Measurements from ENCODE around the gene UST.

Gene UST

DNA sequence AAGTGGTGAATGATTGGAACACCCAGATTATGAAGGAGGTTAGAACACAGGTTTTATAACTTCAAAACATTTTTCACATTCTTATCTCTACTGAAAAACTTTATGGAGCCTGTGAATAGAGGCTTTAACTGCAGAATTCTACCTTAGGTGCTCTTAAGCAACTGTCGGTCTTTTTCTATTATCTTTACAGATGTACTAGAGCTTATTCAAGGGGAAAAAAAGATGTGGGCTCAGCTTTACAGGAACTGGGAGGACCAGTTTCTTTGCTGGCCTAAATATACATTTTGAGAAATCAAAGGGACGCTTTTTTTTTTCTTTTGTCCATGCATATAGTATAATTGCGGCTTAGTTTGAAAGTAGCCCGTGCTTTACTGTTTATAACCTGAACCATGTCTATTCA is 58.9 kb downstream of the UST start:
- DNase-seq, result no peak

DNA sequence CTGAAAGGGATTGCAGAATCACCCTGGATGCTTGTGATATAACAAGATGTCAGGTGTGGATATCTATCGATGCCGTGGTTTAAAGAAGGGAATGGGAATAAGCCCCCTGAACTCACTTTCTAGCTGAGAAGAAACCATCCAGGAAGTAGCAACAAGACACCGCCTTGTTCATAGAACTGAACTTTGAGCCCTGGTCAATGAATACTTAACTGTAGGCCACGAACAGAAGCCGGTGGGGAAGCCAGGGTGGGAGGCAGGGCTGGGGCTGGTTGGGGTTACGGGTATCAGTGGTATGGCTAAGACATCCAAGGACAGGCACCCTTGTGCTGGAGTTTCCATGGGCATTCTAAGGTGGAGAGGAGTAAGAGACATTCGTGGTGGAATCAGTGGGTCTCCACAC is 61.0 kb downstream of the UST start:
- no peak for DNase-seq

DNA sequence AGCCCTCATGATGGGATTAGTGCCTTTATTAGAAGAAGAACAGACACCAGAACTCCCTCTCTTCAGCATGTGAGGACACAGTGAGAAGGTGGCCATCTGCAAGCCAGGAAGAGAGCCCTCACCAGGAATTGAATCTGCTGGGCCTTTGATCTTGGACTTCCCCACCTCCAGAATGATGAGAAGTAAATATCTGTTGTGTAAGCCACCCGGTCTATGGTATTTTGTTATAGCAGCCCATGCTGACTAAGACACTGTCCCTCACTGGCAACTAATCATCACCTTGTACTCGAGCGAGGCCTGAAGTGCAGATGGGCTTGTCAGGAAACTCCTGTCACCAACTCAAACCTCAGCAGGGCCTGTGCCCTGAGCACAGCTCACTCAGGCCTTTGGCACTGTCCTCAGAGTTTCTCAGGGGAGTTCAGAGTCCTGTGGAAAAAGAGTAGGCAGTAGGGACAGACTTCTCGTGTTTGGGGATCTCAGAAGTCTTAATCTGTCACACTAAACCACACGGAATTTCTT is 62.0 kb downstream of the UST start:
- no peak for DNase-seq

DNA sequence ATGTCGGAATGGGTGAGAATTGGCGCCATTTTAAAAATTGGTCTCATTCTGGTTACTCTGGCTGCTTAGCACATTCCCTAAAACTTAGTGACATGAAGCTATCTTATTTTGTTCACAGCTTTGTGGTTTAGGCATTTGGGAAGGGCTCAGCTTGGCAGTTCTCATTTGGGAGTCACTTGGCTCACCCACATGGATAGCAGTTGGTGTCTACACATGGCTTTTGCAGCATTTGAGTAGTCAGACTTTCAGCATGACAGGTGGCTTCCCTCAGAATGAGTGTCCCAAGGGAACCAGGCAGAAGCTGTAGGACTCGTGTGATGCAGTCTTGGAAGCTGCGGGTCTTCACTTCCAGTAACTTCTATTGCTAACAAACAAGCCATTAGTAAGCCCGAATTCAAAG is 64.6 kb downstream of the UST start:
- DNase-seq, result no peak

DNA sequence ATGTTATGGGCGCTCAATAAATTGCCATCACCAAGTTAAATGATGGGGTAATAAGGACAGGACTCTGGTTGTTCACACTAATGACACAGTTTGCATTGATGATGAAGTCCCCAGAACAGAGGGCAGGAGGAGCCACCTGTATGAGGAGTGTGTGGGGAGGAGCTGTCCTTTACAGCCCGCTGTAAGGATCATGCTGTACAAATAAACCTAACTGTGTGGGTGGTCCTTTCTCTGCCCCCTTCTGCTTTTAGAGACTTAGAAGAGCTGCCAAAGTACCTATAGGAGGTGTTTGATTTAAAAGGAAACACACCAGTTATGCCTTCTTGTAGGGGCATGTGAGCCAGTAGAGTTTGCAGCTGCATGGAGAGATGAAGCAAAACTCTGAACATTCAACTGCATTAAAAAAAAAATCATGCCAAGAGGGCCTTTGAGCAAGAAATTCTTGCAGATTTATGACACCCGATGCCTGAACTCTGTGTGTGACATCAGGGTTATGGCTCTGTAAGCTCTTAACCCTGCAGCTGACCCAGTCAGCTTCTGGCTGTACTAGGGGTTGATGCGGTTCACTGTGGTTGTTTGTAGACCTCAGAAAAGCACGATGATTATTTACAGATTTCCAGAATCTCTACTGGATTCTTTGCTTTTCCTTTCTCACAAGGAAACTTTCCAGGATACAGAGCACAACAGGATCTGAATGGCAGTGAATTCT is 67.4 kb downstream of the UST start:
- DNase-seq, result no peak

DNA sequence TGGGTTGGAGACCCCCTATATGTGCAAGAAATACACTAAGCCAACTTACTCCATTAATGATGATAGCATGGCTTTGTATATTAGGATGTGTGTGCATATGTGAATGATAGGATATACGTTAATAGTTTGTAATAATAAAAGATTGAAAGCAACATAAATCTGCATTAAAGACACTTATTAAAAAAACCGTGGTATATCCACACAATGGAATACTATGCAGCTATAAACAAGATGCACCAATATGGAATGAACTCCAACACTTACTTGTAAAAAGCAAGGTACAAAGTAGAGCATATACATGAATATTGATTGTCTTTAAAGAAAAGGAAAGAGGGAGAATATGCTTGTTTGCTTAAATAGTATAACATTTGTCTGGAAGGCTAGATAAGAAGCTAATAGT is 68.0 kb downstream of the UST start:
- no peak for DNase-seq

DNA sequence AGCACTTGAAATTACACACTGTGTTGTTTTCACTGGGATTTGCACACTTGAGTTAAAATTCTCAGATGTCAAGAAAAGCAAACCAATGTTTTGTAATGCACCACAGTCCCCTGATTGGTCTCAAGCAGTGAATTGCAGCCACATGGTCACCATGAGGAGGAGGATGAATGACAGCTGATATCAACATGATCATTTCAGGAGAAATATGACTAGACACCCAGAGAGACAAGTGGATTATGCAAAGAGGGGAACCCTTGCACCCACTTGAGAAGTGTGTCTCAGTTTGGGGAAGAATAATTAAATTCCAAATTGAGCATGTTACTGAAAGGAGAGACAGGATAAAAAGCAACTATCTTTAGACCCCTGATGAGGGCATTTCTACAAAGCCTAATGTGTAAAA is 69.3 kb downstream of the UST start:
- DNase-seq, result no peak

DNA sequence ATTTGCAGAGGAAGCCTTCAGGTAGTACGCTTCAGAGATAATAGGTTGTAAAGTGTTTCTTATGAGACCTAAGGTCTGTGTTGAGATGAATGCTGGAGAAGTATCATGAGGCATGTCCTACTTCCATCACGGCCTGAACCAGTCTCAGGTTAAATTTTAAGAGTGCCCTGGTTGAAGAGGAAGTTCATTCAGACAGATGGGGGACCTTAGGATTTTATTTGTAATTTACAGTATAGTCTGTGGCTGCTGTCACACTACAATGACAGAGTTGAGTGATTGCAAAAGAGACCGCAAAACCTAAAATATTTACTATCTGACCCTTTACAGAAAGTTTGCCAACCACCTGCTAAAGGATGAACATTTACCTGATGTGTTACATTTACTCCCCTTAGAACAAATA is 70.9 kb downstream of the UST start:
- no peak for DNase-seq

DNA sequence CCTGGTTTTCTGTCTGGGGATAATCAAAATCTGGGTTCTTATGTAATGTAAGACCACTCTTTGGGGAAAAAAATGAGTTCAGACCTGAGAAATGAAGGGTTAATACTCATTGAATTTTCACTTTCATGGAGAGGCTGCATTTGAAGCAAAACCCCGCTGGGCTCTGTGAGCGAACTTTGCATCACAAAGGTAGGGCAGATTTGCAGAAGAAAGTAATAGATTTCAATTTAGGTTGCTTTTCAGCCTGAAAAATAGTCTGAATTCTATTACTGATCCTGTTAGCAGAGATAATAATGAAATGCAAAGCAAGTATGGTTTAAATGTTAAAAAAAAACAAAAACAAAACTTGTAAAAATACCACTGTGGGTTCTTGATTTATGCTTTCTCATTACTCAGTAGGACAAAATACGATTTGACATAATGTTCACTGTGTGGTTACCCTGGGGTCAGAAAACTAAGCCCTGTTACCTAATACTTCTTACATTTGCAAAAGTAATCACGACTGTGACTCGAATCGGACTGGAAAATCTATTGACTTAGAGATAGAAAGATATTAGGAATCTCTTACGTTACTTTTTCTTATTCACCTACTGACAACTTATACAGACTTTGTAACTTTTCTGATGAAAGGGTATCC is 72.2 kb downstream of the UST start:
- DNase-seq, result no peak

DNA sequence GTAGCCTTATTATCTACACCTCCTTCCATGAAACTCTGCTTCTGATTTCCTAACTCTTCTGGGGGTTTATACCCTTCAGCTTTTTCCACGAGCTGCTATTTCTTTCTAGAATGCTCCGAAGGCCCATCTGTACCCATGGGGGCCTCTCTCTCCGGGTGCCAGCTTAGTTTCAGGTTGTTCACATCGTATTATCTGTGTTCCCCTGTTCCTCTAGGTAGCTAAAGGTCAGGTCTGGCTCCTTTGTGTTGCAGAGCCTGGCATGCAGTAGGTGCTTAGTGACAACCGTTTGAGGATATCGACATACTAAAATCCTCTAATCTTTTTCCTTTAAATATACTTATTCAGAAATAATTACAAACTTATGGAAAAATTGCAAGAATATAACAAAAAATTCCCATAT is 73.0 kb downstream of the UST start:
- no peak for DNase-seq

DNA sequence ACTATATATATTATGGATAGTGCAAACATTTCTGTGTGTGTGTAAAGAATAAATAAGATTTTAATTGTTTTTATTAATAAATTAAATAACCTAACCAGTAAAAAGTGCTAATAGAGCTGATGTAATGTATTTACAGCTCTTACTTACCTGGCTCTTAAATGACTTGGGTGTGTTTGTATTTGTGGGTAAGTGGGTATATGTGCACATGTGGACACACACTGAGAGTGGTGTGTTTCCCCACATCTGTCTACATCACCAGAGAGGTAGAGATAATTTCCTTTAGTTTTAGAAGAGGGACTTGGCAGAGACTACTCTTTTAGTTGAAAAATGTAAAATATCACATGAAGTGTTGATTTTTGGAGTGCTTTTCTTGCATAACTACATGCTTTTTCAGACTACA is 76.0 kb downstream of the UST start:
- DNase-seq, result no peak

DNA sequence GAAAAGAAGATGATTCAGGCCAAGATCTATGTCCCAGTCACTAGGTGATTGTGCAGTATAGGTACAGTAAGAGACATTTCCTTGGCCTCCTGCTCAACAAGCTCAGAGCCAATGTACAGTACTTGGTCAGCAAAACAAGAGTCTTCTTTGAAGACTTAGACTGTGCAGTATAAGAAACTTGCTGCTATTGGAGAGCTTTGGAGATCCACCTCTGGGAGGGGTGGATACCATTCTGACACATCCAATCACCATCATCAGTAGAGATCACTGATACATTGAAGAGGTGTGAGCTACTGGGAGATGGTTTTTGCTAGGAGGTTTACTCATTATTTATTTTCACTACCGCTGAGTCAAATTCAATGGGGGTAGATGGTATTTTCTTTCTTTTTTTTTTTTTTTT is 77.5 kb downstream of the UST start:
- DNase-seq, result no peak

DNA sequence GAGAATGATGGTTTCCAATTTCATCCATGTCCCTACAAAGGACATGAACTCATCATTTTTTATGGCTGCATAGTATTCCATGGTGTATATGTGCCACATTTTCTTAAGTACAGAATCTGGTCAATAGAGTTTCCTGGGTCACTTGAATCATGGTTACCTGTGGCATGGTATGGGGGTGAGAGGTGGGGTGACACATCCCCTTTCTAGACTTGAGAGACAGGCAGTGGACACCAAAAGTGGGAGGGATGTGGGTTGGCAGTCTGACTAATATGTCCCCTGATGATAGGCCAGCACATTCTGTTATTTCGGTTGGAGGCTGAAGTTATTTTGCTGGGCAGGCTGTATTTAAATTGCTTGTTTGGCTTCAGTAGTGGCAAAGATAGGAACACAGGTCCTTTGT is 78.1 kb downstream of the UST start:
- no peak for DNase-seq

DNA sequence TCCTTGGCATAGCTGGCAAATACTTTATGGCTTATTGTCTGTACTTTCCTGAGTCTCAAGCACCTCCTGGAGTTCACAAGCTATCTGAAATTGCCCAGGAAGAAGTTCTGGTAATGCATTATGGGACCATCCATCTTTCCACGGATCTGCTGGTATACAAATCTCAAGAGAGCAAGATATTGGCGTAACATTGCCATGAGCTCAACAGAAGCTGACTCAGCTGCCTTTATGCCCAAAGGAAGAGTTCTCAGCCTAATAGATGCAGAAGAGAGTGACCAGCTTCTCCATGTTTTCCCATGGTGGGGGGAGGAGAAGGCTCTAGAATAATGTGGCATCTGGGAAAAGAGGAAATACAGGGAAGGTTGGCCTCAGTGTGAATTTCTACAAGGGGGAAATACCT is 78.7 kb downstream of the UST start:
- DNase-seq, result no peak

DNA sequence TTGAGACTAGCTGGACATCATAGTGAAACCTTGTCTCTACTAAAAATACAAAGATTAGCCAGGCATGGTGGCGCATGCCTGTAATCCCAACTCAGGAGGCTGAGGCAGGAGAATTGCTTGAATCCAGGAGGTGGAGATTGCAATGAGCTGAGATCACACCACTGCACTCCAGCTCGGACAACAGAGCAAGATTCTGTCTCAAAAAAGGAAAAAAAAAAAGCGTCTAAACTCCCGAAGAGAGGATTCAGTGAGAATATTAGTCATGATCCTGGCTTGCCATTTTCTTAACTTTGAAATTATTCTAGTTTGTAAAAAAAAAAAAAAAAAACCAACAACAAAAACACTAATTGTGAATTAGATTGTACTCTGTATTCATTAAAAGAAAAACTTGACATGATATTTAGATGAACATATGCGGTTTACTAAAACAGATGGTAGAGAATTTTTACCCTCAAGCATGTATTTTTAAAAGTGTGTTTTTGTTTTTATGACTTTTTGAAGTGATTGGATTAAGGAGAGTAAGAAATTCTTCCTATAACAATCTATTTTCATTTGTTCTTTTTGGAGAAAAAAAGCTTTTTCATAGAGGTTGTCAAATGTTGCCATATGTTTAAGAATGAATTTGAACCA is 80.7 kb downstream of the UST start:
- no peak for DNase-seq

DNA sequence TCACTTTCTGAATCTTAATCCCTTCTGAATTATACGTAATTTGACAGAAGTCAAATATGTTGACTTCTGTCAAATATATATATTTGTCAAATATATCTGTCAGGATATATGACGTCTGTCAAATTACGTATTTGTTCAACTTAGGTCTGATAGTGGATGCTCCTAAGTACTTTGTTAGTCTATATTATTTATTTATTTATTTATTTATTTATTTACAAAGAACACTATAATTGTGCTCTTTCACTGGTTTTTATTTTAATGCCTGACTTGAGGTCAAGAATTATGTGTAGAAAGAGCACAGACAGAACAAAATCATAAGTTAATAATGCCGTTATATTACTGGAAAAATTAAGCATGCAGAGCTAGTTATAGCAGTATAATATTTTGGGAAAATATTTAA is 81.2 kb downstream of the UST start:
- DNase-seq, result no peak

DNA sequence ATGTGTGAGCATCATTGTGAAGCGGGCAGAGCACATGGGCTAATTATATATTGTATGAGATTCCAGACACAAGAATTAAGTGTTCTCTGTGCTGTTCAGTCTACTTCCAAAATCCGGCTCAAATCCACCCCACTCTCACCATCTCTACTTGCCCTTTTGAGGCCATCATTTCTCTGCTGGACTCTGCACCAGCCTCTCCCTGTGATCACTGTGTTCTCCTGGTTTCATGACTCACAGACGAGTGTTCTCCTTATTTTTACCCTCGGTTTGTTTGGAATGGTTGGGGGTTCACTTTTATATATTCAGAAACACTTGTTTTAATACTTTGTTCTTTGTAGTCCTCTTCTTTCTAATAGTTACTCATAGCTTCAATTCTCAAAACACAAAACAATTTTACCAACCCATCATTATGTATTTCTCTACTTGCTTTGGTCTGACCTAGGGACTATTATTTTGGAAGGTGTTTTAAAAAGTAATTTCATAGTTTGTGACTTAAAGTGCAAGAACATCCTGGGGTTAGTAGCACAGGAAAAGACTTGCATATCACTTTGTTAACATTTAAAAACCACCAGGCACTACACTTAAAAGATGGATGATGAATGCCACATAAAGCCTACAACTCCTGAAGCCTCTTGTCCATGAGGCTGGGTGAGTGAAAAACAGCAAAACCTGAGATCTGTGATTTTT is 82.7 kb downstream of the UST start:
- DNase-seq, result no peak

DNA sequence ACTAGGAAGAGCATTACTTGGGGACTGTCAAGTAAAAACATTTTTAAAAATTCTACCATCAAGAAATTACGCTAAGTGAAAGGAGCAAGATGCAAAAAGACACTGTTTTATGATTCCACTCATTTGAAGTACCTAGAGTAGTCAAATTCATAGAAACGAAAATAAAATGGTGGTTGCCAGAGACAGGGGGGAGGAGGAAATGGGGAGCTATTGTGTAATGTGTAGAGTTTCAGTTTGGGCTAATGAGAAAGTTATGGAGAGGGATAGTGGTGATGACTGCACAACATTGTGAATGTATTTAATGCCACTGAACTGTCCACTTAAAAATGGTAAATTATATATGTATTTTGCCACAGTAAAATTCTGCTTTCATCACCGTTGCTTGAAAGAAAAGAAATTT is 83.8 kb downstream of the UST start:
- DNase-seq, result no peak

DNA sequence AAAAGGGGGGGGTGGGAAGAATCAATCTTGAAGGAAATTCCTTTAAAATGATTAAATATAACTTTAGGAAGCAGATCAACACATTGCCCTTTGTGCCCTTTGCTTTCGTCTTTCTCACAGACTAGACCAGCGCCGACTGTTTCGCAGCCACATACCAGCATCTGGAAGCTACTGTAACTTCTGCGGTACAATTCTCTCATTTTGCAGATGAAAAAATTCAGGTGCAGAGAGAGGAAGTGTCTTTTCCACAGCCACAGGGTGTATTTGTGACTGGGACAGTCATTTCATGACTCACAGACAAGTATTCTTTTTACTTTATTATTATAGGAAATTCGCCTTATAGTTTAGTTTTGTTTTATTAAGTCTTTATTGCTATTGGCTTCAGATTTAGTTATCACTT is 84.2 kb downstream of the UST start:
- DNase-seq, result peak; percentile 6 to 18

DNA sequence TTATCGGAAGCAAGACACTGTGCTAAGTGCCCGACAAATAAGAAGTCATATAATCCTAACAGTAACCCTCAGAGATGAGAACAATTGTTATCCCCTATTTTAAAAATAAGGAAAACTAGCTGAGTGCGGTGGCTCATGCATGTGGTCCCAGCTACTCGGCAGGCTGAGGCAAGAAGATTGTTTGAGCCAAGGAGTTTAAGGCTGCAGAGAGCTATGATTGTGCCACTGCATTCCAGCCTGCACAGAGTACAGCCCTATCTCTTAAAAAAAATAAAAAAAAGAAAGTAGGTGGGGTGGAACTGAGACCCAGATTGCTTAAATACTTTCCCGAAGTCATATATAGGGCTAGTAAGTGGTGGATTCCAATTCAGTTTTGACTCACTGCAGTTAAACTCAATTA is 84.7 kb downstream of the UST start:
- no peak for DNase-seq

DNA sequence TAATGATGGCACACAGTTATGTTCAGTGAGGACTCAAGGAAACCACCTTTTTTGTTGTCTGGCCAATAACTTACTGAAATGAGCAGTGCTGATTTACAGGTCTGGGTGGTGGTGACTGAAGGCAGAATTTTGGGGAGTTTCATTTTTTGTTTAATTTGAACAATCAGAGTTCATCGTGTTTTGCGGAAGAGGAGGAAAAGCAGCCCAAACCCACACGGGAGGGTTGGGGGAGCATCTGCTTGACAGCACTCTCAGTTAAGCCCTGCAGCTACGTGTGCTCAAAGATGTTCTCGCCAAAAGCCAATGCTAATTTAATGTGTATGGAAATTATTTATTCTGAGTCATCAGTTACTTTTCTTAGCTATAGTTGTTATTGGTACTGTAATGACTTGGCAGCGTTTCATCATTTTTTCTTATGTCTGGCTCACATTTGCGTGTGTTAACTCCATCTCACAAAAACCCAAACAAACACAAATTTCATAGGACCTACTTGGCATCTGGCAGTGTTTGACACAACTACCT is 89.2 kb downstream of the UST start:
- peak in 1 of 2 donors; percentile 21 for DNase-seq

DNA sequence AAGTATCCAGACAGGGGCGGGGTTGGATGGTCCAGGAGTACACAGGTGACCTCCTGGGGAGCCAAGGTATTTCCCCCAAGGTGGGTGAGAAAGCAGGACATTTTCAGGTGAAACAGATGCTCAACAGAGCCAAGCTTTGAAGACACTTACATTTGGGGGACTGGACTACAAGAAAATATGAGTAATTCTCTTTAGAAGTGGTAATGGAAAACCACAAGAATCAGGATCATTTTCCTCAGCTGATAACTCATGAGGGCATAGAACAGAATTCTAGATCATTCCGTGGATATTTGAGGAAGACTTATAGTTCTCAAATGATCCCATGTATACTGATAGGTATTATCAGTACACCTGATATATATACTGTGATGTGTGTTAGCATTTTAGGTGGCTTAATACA is 89.9 kb downstream of the UST start:
- no peak for DNase-seq

DNA sequence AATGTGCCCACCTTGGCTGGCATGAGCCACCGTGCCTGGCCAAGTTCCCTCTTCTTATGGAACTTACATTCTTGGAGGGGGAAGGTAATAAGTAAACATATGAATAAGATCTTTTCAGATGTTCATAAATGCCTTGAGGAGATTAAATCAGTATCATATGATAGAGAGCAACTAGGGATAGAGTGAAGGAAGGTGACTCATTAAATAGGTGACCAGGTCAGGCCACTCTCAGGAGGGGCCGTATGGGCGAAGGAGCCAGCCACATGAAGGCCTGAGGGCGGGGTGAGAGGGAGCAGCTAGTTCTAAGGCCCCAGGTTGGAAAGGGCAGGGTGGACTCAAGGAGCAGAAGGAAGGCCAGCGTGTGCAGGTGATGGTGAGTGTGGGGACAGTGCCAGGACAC is 91.1 kb downstream of the UST start:
- no peak for DNase-seq

DNA sequence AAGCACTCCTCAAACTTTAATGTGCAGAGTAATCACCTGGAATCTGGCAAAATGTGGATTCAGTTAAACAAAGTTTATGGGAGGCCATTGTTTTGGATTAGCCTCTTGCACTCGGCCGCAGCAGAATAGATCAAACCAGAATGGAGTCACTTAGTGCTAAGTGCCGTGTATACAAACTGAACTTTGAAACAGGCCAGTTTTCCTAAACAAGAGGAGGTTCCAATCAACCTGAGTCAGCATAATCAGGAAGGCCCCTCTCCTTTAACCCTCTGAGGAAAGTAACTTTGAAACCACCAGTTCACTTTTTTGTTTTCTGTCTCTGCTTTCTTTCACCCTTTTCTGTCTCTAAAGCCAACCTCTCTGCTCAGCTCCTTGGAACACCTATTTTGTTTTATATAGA is 92.2 kb downstream of the UST start:
- DNase-seq, result no peak
